Suprapubic skin (tissue), 4 donors: Measurements from ENCODE around the gene NPIPB8.
"Not testable (repeated sequence)": the region's sequence is repeated elsewhere in the genome, so short reads cannot be mapped to it uniquely, and the experiment has no call there.

ENCODE experiments used
- POLR2A ChIP-seq, 2 donors: fragments of 450-650 bp; IDR thresholded peaks; one replicate each; pipeline ENCODE4 v1.6.1; 2017; ENCODE audit warnings: antibody characterized with exemption in 2 of 2, mild to moderate bottlenecking in 2 of 2, moderate library complexity in 2 of 2
- POLR2AphosphoS5 ChIP-seq, 3 donors: sonication (generic); formaldehyde crosslinking; IDR thresholded peaks; one replicate each; pipeline ENCODE4 v1.6.1; 2017; ENCODE audit warnings: antibody characterized with exemption in 3 of 3
- TF ChIP-seq, protein P1 (sequence below), 2 donors: fragments of 200-600 bp in 1 of 2; fragments of 450-650 bp in 1 of 2; sonication (generic) in 1 of 2; IDR thresholded peaks; one replicate each; pipeline ENCODE4 v1.5.1; 2016 to 2019; ENCODE audit warnings: antibody characterized with exemption in 2 of 2, mild to moderate bottlenecking in 1 of 2, moderate library complexity in 1 of 2

DNA sequence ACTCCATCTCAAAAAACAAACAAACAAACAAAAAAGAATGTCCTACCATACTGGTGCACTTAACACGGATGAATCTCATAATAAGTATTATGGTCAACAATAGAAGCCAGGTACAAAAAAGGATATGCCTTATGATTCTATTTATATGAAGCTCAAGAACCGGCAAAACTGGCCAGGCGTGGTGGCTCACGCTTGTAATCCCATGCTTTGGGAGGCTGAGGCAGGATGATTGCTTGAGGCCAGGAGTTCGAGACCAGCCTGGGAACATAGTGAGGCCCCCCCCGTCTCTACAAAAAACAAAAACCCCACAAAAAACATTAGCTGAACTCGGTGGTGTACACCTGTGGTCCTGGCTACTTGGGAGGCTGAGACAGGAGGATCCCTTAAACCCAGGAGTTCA lies 66.4 kb downstream of the NPIPB8 start:
- TF ChIP-seq, protein P1, sequence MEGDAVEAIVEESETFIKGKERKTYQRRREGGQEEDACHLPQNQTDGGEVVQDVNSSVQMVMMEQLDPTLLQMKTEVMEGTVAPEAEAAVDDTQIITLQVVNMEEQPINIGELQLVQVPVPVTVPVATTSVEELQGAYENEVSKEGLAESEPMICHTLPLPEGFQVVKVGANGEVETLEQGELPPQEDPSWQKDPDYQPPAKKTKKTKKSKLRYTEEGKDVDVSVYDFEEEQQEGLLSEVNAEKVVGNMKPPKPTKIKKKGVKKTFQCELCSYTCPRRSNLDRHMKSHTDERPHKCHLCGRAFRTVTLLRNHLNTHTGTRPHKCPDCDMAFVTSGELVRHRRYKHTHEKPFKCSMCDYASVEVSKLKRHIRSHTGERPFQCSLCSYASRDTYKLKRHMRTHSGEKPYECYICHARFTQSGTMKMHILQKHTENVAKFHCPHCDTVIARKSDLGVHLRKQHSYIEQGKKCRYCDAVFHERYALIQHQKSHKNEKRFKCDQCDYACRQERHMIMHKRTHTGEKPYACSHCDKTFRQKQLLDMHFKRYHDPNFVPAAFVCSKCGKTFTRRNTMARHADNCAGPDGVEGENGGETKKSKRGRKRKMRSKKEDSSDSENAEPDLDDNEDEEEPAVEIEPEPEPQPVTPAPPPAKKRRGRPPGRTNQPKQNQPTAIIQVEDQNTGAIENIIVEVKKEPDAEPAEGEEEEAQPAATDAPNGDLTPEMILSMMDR (IDR thresholded peaks at IDR 0.05) = not testable (repeated sequence)
- not testable (repeated sequence) for TF ChIP-seq POLR2A, POLR2AphosphoS5 (IDR thresholded peaks at IDR 0.05)
